ENCODE data around the gene PLXNB3.

The PLXNB3 gene

DNA sequence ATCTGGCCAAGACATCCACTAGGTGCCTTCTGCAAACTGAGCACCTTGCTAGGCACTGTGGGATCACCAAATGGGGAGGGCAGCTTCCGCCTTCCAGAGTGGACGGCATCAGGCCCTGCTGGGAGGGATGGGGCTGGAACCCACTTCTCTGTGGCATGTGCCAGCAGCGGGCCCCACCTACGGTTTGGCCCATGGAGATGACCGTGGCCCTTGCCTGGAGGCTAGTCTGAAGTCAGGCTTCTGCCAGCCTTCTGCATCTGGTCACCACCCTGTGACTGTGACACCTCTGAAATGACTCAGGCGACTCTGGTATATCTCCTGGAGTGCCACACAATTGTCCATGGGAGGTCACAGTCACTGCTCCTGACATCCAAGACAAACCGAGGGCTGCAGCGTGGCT, 37.6 kb downstream of the PLXNB3 start:
- H3K4me1 ChIP-seq (ENCODE audit: control extremely low read depth in 1 of 4, control insufficient read depth in 4 of 4, insufficient read depth in 4 of 4, low read length in 3 of 4): peaks cover 0 to 12% (median 10%) of the 10 kb centered on the region in 4 experiments
- no peak overlapping the region for H3K4me3 ChIP-seq (ENCODE audit: control insufficient read depth in 1 of 7, extremely low read depth in 1 of 7, insufficient read depth in 4 of 7, low read depth in 2 of 7, low read length in 6 of 7)
- H3K9me3 ChIP-seq (ENCODE audit: control extremely low read depth in 1 of 5, control insufficient read depth in 4 of 5, insufficient read depth in 2 of 5, low read depth in 1 of 5, low read length in 4 of 5): peaks cover 0 to 14% (median 0%) of the 10 kb centered on the region in 5 experiments
- H3K36me3 ChIP-seq (ENCODE audit: control insufficient read depth in 4 of 4, insufficient read depth in 4 of 4, low read length in 3 of 4): peaks cover 0 to 20% (median 12%) of the 10 kb centered on the region in 4 experiments
- CTCF ChIA-PET: no interaction called here
- peaks cover 0 to 6% (median 0%) of the 10 kb centered on the region in 5 experiments for H3K27me3 ChIP-seq (replicated peaks in 2 of 5; ENCODE audit: control insufficient read depth in 4 of 5, insufficient read depth in 5 of 5, low read length in 4 of 5)
- no peak overlapping the region for H3K27ac ChIP-seq (ENCODE audit: insufficient read depth in 1 of 2, low read depth in 1 of 2, low read length in 2 of 2, poor library complexity in 1 of 2, severe bottlenecking in 2 of 2)
- WGBS (ENCODE audit: insufficient coverage): 91% methylated on average over 8 of the region's 8 CpGs
- POLR2A ChIA-PET: no interaction called here
- no peak for DNase-seq

GRCh38 chrX:153802513-153803045, 38.5 kb downstream of the PLXNB3 start:
- H3K27me3 ChIP-seq (replicated peaks in 2 of 5; ENCODE audit: control insufficient read depth in 4 of 5, insufficient read depth in 5 of 5, low read length in 4 of 5): peaks cover 0 to 6% (median 0%) of the 10 kb centered on the region in 5 experiments
- H3K9me3 ChIP-seq (ENCODE audit: control extremely low read depth in 1 of 5, control insufficient read depth in 4 of 5, insufficient read depth in 2 of 5, low read depth in 1 of 5, low read length in 4 of 5): peaks cover 0 to 7% (median 0%) of the 10 kb centered on the region in 5 experiments
- H3K36me3 ChIP-seq (ENCODE audit: control insufficient read depth in 4 of 4, insufficient read depth in 4 of 4, low read length in 3 of 4): peaks cover 0 to 14% (median 7%) of the 10 kb centered on the region in 4 experiments
- H3K27ac ChIP-seq (ENCODE audit: insufficient read depth in 1 of 2, low read depth in 1 of 2, low read length in 2 of 2, poor library complexity in 1 of 2, severe bottlenecking in 2 of 2): no peak overlapping the region
- 45% methylated on average over 14 of the region's 14 CpGs for WGBS (ENCODE audit: insufficient coverage)
- H3K4me3 ChIP-seq (ENCODE audit: control insufficient read depth in 1 of 7, extremely low read depth in 1 of 7, insufficient read depth in 4 of 7, low read depth in 2 of 7, low read length in 6 of 7): no peak overlapping the region
- DNase-seq: peak in 2 of 3 donors; percentile 41 to 53
- ChIA-PET POLR2A (no interaction called here), CTCF (interaction anchor here (1.0 kb wide), 1 partner anchor 8 kb away, joined by 3 read pairs; the partner anchor contains the start of genes IDH3G and SSR4)
- H3K4me1 ChIP-seq (ENCODE audit: control extremely low read depth in 1 of 4, control insufficient read depth in 4 of 4, insufficient read depth in 4 of 4, low read length in 3 of 4): peaks cover 0 to 12% (median 10%) of the 10 kb centered on the region in 4 experiments

DNA sequence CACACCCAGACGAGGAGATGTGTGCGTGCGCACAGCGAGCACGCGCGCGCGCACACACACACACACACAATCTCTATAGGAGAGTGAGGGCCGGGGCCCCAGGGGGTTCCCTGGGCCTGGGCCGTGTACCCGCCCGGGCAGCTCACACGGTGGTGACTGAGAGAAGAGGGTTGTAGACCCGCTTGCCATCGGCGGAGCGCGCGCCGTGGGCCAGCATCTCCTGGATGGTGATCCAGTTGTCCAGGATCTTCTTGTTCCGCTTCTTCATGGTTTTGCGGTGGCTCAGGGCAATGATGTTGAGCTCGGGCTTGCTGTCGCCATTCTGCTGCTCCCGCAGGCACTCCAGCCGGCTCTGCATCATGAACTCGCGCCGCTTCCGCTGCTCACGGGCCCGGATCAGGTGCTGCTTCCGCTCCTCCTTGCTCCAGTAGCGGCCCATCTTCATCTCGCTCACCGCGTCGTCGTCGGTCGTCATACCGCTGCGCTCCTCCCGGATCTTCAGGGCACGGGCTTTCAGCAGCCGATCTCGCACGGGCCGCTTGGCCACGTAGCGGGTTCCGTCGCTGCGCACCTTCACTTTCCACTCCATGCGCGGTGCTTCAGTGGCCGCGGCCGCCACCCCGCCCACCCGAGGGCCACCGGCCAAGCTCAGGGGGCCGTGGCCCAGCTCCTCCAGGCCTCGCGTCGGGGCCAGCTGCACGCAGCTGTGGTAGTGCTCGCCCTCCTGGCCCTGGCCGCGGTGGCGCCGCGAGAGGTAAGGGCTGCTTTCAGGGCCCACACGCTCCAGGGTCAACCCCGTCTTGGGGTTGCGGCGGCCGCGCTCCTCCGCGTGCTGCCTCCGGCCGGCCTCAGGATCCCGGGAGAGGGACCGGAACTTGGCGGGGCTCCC, 39.4 kb downstream of the PLXNB3 start:
- DNase-seq: no peak

DNA sequence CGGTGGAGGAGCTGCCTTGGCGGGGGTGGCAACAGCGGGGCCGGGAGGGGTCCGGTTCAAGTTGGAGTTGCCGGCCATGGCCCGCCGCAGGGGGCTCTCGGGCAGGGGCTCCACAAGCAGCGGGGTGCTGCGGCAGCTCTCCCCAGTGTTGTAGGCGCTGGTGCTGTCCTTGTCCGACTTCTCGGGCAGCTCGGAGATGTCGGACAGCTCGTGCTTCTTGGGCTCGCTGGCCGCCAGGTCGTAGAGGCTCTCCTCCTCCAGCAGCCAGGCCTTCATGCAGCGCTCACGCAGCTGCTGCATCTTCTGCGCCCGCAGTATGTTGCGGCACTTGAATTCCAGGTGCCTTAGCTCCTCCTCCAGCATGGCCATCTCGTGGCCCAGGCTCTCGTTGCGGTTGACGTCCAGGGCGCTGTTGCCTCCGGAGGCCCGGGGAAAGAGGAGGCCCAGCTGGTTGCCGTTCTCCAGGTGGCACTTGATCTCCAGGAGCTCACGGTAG, 40.1 kb downstream of the PLXNB3 start:
- CTCF ChIA-PET: no interaction called here
- Histone ChIP-seq H3K9me3 (ENCODE audit: control extremely low read depth in 1 of 5, control insufficient read depth in 4 of 5, insufficient read depth in 2 of 5, low read depth in 1 of 5, low read length in 4 of 5) (peaks cover 0 to 5% (median 0%) of the 10 kb centered on the region in 5 experiments), H3K4me3 (ENCODE audit: control insufficient read depth in 1 of 7, extremely low read depth in 1 of 7, insufficient read depth in 4 of 7, low read depth in 2 of 7, low read length in 6 of 7) (no peak overlapping the region), H3K4me1 (ENCODE audit: control extremely low read depth in 1 of 4, control insufficient read depth in 4 of 4, insufficient read depth in 4 of 4, low read length in 3 of 4) (peaks cover 0 to 12% (median 10%) of the 10 kb centered on the region in 4 experiments), H3K27ac (ENCODE audit: insufficient read depth in 1 of 2, low read depth in 1 of 2, low read length in 2 of 2, poor library complexity in 1 of 2, severe bottlenecking in 2 of 2) (no peak overlapping the region), H3K36me3 (ENCODE audit: control insufficient read depth in 4 of 4, insufficient read depth in 4 of 4, low read length in 3 of 4) (peaks cover 0 to 1% (median under 1%) of the 10 kb centered on the region in 4 experiments), H3K27me3 (replicated peaks in 2 of 5; ENCODE audit: control insufficient read depth in 4 of 5, insufficient read depth in 5 of 5, low read length in 4 of 5) (peaks cover 0 to 6% (median 0%) of the 10 kb centered on the region in 5 experiments)
- DNase-seq: no peak
- POLR2A ChIA-PET: no interaction called here
- 97% methylated on average over 31 of the region's 34 CpGs for WGBS (ENCODE audit: insufficient coverage)

More for the DNA sequence above, 39.4 kb downstream of the PLXNB3 start:
- ChIA-PET POLR2A (no interaction called here), CTCF (interaction anchor here (1.0 kb wide), 1 partner anchor 9 kb away, joined by 3 read pairs; the partner anchor contains the start of genes IDH3G and SSR4)
- peaks cover 0 to 8% (median 3%) of the 10 kb centered on the region in 4 experiments for H3K36me3 ChIP-seq (ENCODE audit: control insufficient read depth in 4 of 4, insufficient read depth in 4 of 4, low read length in 3 of 4)
- 96% methylated on average over 68 of the region's 87 CpGs for WGBS (ENCODE audit: insufficient coverage)
- peaks cover 0 to 6% (median 0%) of the 10 kb centered on the region in 5 experiments for H3K27me3 ChIP-seq (replicated peaks in 2 of 5; ENCODE audit: control insufficient read depth in 4 of 5, insufficient read depth in 5 of 5, low read length in 4 of 5)
- no peak overlapping the region for H3K4me3 ChIP-seq (ENCODE audit: control insufficient read depth in 1 of 7, extremely low read depth in 1 of 7, insufficient read depth in 4 of 7, low read depth in 2 of 7, low read length in 6 of 7)
- no peak overlapping the region for H3K27ac ChIP-seq (ENCODE audit: insufficient read depth in 1 of 2, low read depth in 1 of 2, low read length in 2 of 2, poor library complexity in 1 of 2, severe bottlenecking in 2 of 2)
- H3K9me3 ChIP-seq (ENCODE audit: control extremely low read depth in 1 of 5, control insufficient read depth in 4 of 5, insufficient read depth in 2 of 5, low read depth in 1 of 5, low read length in 4 of 5): peaks cover 0 to 5% (median 0%) of the 10 kb centered on the region in 5 experiments
- H3K4me1 ChIP-seq (ENCODE audit: control extremely low read depth in 1 of 4, control insufficient read depth in 4 of 4, insufficient read depth in 4 of 4, low read length in 3 of 4): peaks cover 0 to 12% (median 10%) of the 10 kb centered on the region in 4 experiments

DNA sequence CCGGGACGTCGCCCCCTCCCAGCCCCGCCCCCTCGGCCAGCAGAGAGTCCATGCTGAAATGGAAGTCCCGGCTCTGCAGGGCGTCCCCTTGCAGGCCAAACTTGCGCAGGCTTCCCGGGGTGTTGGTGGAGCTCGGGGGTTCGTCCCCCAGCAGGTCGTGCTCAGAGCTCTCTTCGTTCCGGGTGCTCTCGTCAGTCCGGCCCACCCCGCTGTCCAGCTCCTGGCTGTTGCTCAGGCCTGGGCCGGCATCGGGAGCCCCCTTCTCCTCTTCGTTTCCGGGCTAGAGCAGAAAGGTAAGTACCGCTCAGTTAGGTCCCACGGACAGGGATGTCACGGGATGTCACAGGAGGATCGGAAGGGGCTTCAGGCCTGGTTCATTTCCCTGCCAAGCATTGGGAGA, 40.6 kb downstream of the PLXNB3 start:
- Histone ChIP-seq H3K27me3 (replicated peaks in 2 of 5; ENCODE audit: control insufficient read depth in 4 of 5, insufficient read depth in 5 of 5, low read length in 4 of 5) (peaks cover 0 to 7% (median 0%) of the 10 kb centered on the region in 5 experiments), H3K4me3 (ENCODE audit: control insufficient read depth in 1 of 7, extremely low read depth in 1 of 7, insufficient read depth in 4 of 7, low read depth in 2 of 7, low read length in 6 of 7) (no peak overlapping the region), H3K27ac (ENCODE audit: insufficient read depth in 1 of 2, low read depth in 1 of 2, low read length in 2 of 2, poor library complexity in 1 of 2, severe bottlenecking in 2 of 2) (no peak overlapping the region), H3K9me3 (ENCODE audit: control extremely low read depth in 1 of 5, control insufficient read depth in 4 of 5, insufficient read depth in 2 of 5, low read depth in 1 of 5, low read length in 4 of 5) (peaks cover 0 to 5% (median 0%) of the 10 kb centered on the region in 5 experiments), H3K4me1 (ENCODE audit: control extremely low read depth in 1 of 4, control insufficient read depth in 4 of 4, insufficient read depth in 4 of 4, low read length in 3 of 4) (peaks cover 0 to 12% (median 10%) of the 10 kb centered on the region in 4 experiments), H3K36me3 (ENCODE audit: control insufficient read depth in 4 of 4, insufficient read depth in 4 of 4, low read length in 3 of 4) (no peaks in the 10 kb centered on the region)
- CTCF ChIA-PET: no interaction called here
- DNase-seq: no peak
- WGBS (ENCODE audit: insufficient coverage): 90% methylated on average over 24 of the region's 25 CpGs
- POLR2A ChIA-PET: no interaction called here

GRCh38 chrX:153805436-153805835, 41.4 kb downstream of the PLXNB3 start:
- 93% methylated on average over 13 of the region's 13 CpGs for WGBS (ENCODE audit: insufficient coverage)
- Histone ChIP-seq H3K9me3 (ENCODE audit: control extremely low read depth in 1 of 5, control insufficient read depth in 4 of 5, insufficient read depth in 2 of 5, low read depth in 1 of 5, low read length in 4 of 5) (peaks cover 0 to 5% (median 0%) of the 10 kb centered on the region in 5 experiments), H3K4me1 (ENCODE audit: control extremely low read depth in 1 of 4, control insufficient read depth in 4 of 4, insufficient read depth in 4 of 4, low read length in 3 of 4) (peaks cover 0 to 12% (median 10%) of the 10 kb centered on the region in 4 experiments), H3K27ac (ENCODE audit: insufficient read depth in 1 of 2, low read depth in 1 of 2, low read length in 2 of 2, poor library complexity in 1 of 2, severe bottlenecking in 2 of 2) (no peak overlapping the region), H3K36me3 (ENCODE audit: control insufficient read depth in 4 of 4, insufficient read depth in 4 of 4, low read length in 3 of 4) (no peaks in the 10 kb centered on the region), H3K27me3 (replicated peaks in 2 of 5; ENCODE audit: control insufficient read depth in 4 of 5, insufficient read depth in 5 of 5, low read length in 4 of 5) (peaks cover 0 to 16% (median 0%) of the 10 kb centered on the region in 5 experiments), H3K4me3 (ENCODE audit: control insufficient read depth in 1 of 7, extremely low read depth in 1 of 7, insufficient read depth in 4 of 7, low read depth in 2 of 7, low read length in 6 of 7) (no peak overlapping the region)
- ChIA-PET CTCF (no interaction called here), POLR2A (no interaction called here)
- no peak for DNase-seq

Data from common myeloid progenitor, CD34-positive (primary cell).